ENCODE results near the gene CELA2B.
A peak's percentile ranks its signal among the peaks of the same experiment; 100 is the strongest.
"Not testable (repeated sequence)": the region's sequence is repeated elsewhere in the genome, so short reads cannot be mapped to it uniquely, and the experiment has no call there.

Gene CELA2B

GRCh38 chr1:15475752-15476314, at the start of gene CELA2B:
Gene CELA2B (plus strand): TSS chr1:15476104. CDS start chr1:15476126, 22 bp downstream.
- no peak for DNase-seq (ENCODE audit: low read depth in 1 of 2, low spot score in 1 of 2)

- no peak for DNase-seq (ENCODE audit: low read depth in 1 of 2, low spot score in 1 of 2)
These were observed 49.2 kb upstream of the CELA2B start for GRCh38 chr1:15426492-15427279.

- DNase-seq (ENCODE audit: low read depth in 1 of 2, low spot score in 1 of 2) = no peak
These were observed 48.6 kb upstream of the CELA2B start for GRCh38 chr1:15427280-15427666.

GRCh38 chr1:15428252-15428651, 47.7 kb upstream of the CELA2B start:
- not testable (repeated sequence) for DNase-seq (ENCODE audit: low read depth in 1 of 2, low spot score in 1 of 2)

GRCh38 chr1:15428815-15429435, 47.0 kb upstream of the CELA2B start:
- DNase-seq (ENCODE audit: low read depth in 1 of 2, low spot score in 1 of 2) = no peak

GRCh38 chr1:15429701-15430149, 46.2 kb upstream of the CELA2B start:
- no peak for DNase-seq (ENCODE audit: low read depth in 1 of 2, low spot score in 1 of 2)

- DNase-seq (ENCODE audit: low read depth in 1 of 2, low spot score in 1 of 2) = peak; percentile 61 to 75
These were observed 44.9 kb upstream of the CELA2B start for GRCh38 chr1:15430787-15431570.

GRCh38 chr1:15431571-15431948, 44.3 kb upstream of the CELA2B start:
- DNase-seq (ENCODE audit: low read depth in 1 of 2, low spot score in 1 of 2) = no peak

GRCh38 chr1:15432324-15432723, 43.6 kb upstream of the CELA2B start:
- no peak for DNase-seq (ENCODE audit: low read depth in 1 of 2, low spot score in 1 of 2)

- no peak for DNase-seq (ENCODE audit: low read depth in 1 of 2, low spot score in 1 of 2)
These were observed 42.4 kb upstream of the CELA2B start for GRCh38 chr1:15433471-15433870.

GRCh38 chr1:15434739-15435138, 41.2 kb upstream of the CELA2B start:
- not testable (repeated sequence) for DNase-seq (ENCODE audit: low read depth in 1 of 2, low spot score in 1 of 2)

- DNase-seq (ENCODE audit: low read depth in 1 of 2, low spot score in 1 of 2) = no peak
These were observed 40.4 kb upstream of the CELA2B start for GRCh38 chr1:15435239-15436077.

GRCh38 chr1:15436881-15437442, 38.9 kb upstream of the CELA2B start:
- no peak for DNase-seq (ENCODE audit: low read depth in 1 of 2, low spot score in 1 of 2)

GRCh38 chr1:15439325-15439724, 36.6 kb upstream of the CELA2B start:
- DNase-seq (ENCODE audit: low read depth in 1 of 2, low spot score in 1 of 2) = no peak

GRCh38 chr1:15440357-15440756, 35.5 kb upstream of the CELA2B start:
- DNase-seq (ENCODE audit: low read depth in 1 of 2, low spot score in 1 of 2) = no peak

- no peak for DNase-seq (ENCODE audit: low read depth in 1 of 2, low spot score in 1 of 2)
These were observed 34.7 kb upstream of the CELA2B start for GRCh38 chr1:15441247-15441646.

- no peak for DNase-seq (ENCODE audit: low read depth in 1 of 2, low spot score in 1 of 2)
These were observed 33.8 kb upstream of the CELA2B start for GRCh38 chr1:15442119-15442518.

- no peak for DNase-seq (ENCODE audit: low read depth in 1 of 2, low spot score in 1 of 2)
These were observed 33.1 kb upstream of the CELA2B start for GRCh38 chr1:15442759-15443158.

- no peak for DNase-seq (ENCODE audit: low read depth in 1 of 2, low spot score in 1 of 2)
These were observed 32.6 kb upstream of the CELA2B start for GRCh38 chr1:15443281-15443680.

All from stimulated activated CD4-positive, alpha-beta T cell treated with anti-CD3 and anti-CD28 coated beads, Interleukin-15, amount 100 ng/mL, for 1 hour (primary cell).